Breast epithelium (tissue), 3 donors: ENCODE measurements around the gene IGFN1.

Experiments
- POLR2A ChIP-seq: fragments of 450-650 bp; IDR thresholded peaks from one replicate; pipeline ENCODE4 v1.6.1; 2016; ENCODE audit warnings: antibody characterized with exemption, mild to moderate bottlenecking, moderate library complexity
- TF ChIP-seq, protein P1 (sequence below), 3 donors: fragments of 450-650 bp; IDR thresholded peaks; one replicate each; pipeline ENCODE4 v1.5.1; 2016 to 2017; ENCODE audit warnings: antibody characterized with exemption in 3 of 3, mild to moderate bottlenecking in 3 of 3, moderate library complexity in 3 of 3

DNA sequence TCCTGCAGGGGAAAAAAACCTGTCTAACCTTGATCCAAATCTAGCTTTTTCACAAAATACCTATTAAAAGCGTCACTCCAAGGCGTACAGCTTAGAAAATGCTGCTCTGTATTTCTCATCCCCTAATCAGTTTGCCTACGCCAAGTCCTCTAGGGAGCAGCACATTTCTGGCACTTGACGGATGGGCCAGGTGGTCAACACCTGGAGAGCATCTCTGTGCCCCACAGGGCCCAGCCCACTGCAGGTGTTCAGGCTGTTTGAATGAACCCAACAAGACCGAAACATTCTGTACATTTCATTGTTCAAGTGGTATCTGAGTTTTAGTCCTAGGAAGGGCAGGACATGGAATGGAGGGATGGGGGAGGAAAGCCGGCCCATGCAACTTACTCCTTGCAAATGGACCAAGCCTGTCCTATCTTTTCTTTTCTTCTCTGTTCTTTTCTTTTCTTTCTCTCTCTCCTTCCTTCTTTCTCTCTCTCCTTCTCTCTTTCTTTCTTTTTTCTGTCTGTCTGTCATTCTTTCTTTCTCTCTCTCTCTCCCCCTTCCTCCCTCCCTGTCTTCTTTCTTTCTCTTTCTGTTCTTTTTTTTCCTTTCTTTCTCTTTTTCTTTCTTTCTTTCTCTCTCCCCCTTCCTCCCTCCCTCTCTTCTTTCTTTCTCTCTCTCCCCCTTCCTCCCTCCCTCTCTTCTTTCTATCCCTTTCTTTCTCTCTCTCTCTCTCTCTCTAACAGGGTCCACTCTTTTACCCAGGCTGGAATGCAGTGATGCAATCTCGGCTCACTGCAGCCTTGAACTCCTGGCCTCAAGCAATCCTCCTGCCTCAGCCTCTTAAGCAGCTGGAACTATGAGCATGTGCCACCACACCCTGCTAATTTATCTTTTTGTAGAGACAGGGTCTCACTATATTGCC lies 29.1 kb downstream of the IGFN1 start:
- no peak for TF ChIP-seq POLR2A
- TF ChIP-seq, protein P1, sequence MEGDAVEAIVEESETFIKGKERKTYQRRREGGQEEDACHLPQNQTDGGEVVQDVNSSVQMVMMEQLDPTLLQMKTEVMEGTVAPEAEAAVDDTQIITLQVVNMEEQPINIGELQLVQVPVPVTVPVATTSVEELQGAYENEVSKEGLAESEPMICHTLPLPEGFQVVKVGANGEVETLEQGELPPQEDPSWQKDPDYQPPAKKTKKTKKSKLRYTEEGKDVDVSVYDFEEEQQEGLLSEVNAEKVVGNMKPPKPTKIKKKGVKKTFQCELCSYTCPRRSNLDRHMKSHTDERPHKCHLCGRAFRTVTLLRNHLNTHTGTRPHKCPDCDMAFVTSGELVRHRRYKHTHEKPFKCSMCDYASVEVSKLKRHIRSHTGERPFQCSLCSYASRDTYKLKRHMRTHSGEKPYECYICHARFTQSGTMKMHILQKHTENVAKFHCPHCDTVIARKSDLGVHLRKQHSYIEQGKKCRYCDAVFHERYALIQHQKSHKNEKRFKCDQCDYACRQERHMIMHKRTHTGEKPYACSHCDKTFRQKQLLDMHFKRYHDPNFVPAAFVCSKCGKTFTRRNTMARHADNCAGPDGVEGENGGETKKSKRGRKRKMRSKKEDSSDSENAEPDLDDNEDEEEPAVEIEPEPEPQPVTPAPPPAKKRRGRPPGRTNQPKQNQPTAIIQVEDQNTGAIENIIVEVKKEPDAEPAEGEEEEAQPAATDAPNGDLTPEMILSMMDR (IDR thresholded peaks at IDR 0.05) = no peak
